Hepatocyte (in vitro differentiated cells): Measurements from ENCODE around the gene FGFR3. TPM values are rescaled to one million over a fixed set of nuclear protein-coding genes. Genes with fewer than 3 reads are reported as not detected.

Experiments
- DNase-seq: peaks from one replicate; pipeline ENCODE4 v3.0.0-alpha.2; 2016; ENCODE audit warnings: low spot score
- H2AFZ ChIP-seq: fragments of 200-600 bp; sonication (generic); 2 replicates; pipeline ENCODE4 v1.6.0; 2016; ENCODE audit warnings: antibody characterized with exemption, mild to moderate bottlenecking
- H3K27ac ChIP-seq: fragments of 200-600 bp; sonication (generic); 2 replicates; pipeline ENCODE4 v1.5.1; 2016; ENCODE audit warnings: mild to moderate bottlenecking
- H3K27me3 ChIP-seq: fragments of 200-600 bp; sonication (generic); 2 replicates; pipeline ENCODE4 v1.6.1; 2016
- H3K36me3 ChIP-seq: fragments of 200-600 bp; sonication (generic); replicated peaks from 2 replicates; pipeline ENCODE4 v1.5.1; 2016; ENCODE audit warnings: low read depth; ENCODE audit not compliant: insufficient read depth
- H3K4me1 ChIP-seq: fragments of 200-600 bp; sonication (generic); 2 replicates; pipeline ENCODE4 v1.5.1; 2016; ENCODE audit warnings: mild to moderate bottlenecking, moderate library complexity; ENCODE audit not compliant: insufficient read depth
- H3K4me2 ChIP-seq: fragments of 200-600 bp; sonication (generic); 2 replicates; pipeline ENCODE4 v1.6.0; 2016
- H3K4me3 ChIP-seq: fragments of 200-600 bp; sonication (generic); 2 replicates; pipeline ENCODE4 v1.5.1; 2016; ENCODE audit warnings: mild to moderate bottlenecking
- H3K79me2 ChIP-seq: fragments of 200-600 bp; sonication (generic); 2 replicates; pipeline ENCODE4 v1.6.0; 2017; ENCODE audit warnings: mild to moderate bottlenecking
- H3K9me2 ChIP-seq: fragments of 200-600 bp; sonication (generic); replicated peaks from 2 replicates; pipeline ENCODE4 v1.6.0; 2017; ENCODE audit warnings: mild to moderate bottlenecking; ENCODE audit not compliant: insufficient read depth
- H3K9me3 ChIP-seq: fragments of 200-600 bp; sonication (generic); 2 replicates; pipeline ENCODE4 v1.5.1; 2016; ENCODE audit warnings: low read depth, mild to moderate bottlenecking
- H4K20me1 ChIP-seq: fragments of 200-600 bp; sonication (generic); 2 replicates; pipeline ENCODE4 v1.6.0; 2016; ENCODE audit warnings: mild to moderate bottlenecking; ENCODE audit not compliant: insufficient read depth, poor library complexity, severe bottlenecking
- CTCF ChIP-seq: fragments of 200-600 bp; sonication (generic); IDR thresholded peaks from 2 replicates; pipeline ENCODE4 v1.5.1; 2016; ENCODE audit warnings: antibody characterized with exemption, mild to moderate bottlenecking; ENCODE audit not compliant: poor library complexity
- EZH2 ChIP-seq: fragments of 200-600 bp; sonication (generic); IDR thresholded peaks from 2 replicates; pipeline ENCODE4 v1.6.1; 2016; ENCODE audit warnings: antibody characterized with exemption, mild to moderate bottlenecking, borderline replicate concordance
- EZH2phosphoT487 ChIP-seq: fragments of 200-600 bp; sonication (generic); IDR thresholded peaks from one replicate; pipeline ENCODE4 v1.6.1; 2018; ENCODE audit warnings: antibody characterized with exemption, mild to moderate bottlenecking, low read depth, moderate library complexity; ENCODE audit not compliant: unreplicated experiment, severe bottlenecking
- WGBS: methylation state at CpG from one replicate; pipeline ENCODE4 v1.1.6; 2016; ENCODE audit warnings: low lambda C conversion rate; ENCODE audit errors: missing lambda C conversion rate; 5-methylcytosine and 5-hydroxymethylcytosine counted together
- polyA plus RNA-seq: library from polyadenylated mRNA; unstranded; fragments of >200 nt; fragmentation: Nextera tagmentation; extraction: Ambion mirVana; gene quantifications from 2 replicates; pipeline ENCODE4 v1.2.1, GENCODE V29; 2016
- total RNA-seq: library from RNA; depleted of rRNA; stranded (reverse); fragments of >200 nt; gene quantifications from 2 replicates; pipeline ENCODE4 v1.2.3, GENCODE V29; 2014

Gene FGFR3
- total and polyA plus RNA-seq, 2 experiments from 2014 or later = 82.0 to 99.8 TPM

DNA sequence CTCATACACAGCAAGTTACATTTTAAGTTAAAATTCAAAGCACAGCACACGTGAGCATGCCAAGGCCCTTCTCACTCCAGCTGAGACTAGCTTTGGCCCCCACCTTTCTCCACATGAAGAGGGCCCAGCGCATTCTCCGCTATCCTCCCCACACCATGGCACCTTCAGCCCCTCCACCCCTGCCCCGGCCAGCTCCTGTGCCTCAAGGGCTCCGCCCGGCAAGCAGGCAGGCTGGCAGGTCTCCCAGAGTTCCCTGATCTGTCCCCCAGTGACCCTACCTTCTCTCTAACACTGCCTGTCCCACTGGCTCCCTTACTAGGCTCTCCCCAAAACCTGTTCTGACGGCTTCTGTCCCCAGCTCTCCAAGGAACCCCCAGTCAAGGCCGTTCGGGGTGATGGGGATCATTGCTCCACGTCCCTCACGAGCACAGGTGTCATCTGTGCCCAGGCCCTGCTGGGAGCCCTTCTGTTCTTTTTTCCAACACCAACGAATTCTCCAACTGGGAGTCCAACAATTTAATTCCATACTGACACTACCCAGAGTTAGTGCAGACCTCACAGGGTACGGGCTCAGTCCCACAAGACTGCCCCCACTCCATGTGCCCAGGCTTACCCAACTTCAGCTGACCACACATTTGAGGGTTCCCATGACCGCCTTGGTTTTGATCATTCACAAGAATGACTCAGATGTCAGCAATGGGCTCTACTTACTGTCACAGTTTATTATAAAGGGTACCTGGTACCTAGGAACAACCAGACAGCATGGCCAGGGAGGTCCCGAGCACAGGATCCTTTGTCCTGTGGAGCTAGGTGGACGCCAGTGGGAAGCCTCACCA lies 58.7 kb downstream of the FGFR3 start:
- Histone ChIP-seq H3K9me3 (no peaks in the 10 kb centered on the region), H3K4me1 (peaks cover 4% of the 10 kb centered on the region), H4K20me1 (peaks cover 27% of the 10 kb centered on the region), H3K27ac (no peak overlapping the region), H3K4me2 (no peak overlapping the region), H3K9me2 (no peaks in the 10 kb centered on the region), H3K4me3 (no peak overlapping the region), H3K36me3 (no peaks in the 10 kb centered on the region), H2AFZ (no peak overlapping the region), H3K27me3 (no peaks in the 10 kb centered on the region), H3K79me2 (peaks cover 74% of the 10 kb centered on the region)
- TF ChIP-seq CTCF (no peak), EZH2phosphoT487 (no peak), EZH2 (no peak)
- 96% methylated on average over 16 of the region's 16 CpGs for WGBS
- no peak for DNase-seq

DNA sequence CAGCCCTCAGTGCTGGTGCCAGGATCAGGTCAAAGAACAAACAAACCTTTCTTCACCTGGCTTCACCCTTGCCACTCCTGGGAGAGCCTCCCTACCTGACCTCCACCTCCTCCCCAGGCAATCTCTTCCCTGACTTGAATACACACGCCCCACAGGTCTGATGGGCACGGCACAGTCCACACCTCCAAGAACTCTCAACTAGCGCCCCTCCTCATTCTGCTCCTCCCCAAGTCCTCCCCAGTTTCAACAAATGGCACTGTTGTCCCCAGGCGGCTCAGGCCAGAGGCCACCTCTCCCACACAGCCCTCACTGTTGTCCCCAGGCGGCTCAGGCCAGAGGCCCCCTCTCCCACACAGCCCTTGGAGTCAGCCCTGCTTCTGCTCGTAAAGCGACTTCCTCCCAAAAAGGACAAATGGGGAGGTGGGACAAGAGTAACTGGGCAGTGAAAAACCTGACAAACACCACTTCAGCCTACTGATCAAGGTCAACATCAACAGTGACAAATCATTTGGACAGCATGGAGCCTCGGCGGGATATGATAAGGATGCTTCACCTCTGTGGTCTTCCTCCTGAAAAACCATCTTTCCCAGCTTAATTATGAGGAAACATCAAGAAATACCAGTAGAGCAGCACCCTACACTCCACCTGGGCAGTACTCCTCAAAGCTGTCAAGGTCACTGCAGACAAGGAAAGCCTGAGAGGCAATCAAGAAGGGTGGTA lies 60.0 kb downstream of the FGFR3 start:
- H3K4me3 ChIP-seq = no peak overlapping the region
- no peak overlapping the region for H3K27ac ChIP-seq
- H3K79me2 ChIP-seq = peaks cover 75% of the 10 kb centered on the region
- peaks cover 15% of the 10 kb centered on the region for H3K4me1 ChIP-seq
- TF ChIP-seq EZH2 (no peak), EZH2phosphoT487 (no peak), CTCF (no peak)
- H2AFZ ChIP-seq = no peak overlapping the region
- H3K9me2 ChIP-seq = no peaks in the 10 kb centered on the region
- H4K20me1 ChIP-seq = peaks cover 27% of the 10 kb centered on the region
- H3K36me3 ChIP-seq = no peaks in the 10 kb centered on the region
- WGBS = 90% methylated on average over 9 of the region's 9 CpGs
- no peaks in the 10 kb centered on the region for H3K9me3 ChIP-seq
- no peaks in the 10 kb centered on the region for H3K27me3 ChIP-seq
- DNase-seq = no peak
- no peak overlapping the region for H3K4me2 ChIP-seq

DNA sequence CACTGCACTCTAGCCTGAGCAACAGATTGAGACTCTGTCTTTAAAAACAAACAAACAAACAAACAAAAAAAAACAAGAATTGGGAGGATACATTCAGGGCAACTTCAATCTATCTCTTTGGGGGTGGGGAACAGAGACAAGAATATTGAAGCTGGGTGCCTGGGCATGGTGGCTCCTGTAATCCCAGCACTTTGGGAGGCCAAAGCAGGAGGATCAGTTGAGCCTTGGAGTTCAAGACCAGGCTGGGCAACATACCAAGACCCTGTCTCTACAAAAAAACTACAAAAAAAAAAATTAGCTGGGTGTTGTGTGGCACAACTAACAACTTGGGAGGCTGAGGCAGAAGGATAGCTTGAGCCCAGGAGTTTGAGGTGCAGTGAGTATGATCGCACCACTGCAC lies 61.7 kb downstream of the FGFR3 start:
- H3K79me2 ChIP-seq = peaks cover 67% of the 10 kb centered on the region
- peaks cover 22% of the 10 kb centered on the region for H3K4me1 ChIP-seq
- no peak for TF ChIP-seq EZH2
- peak overlapping the region; percentile 69 for H2AFZ ChIP-seq
- H3K4me2 ChIP-seq = peak overlapping the region; percentile 82
- peak overlapping the region; percentile 87 for H3K27ac ChIP-seq
- no peak for DNase-seq
- H3K9me2 ChIP-seq = no peaks in the 10 kb centered on the region
- H3K27me3 ChIP-seq = no peaks in the 10 kb centered on the region
- H3K36me3 ChIP-seq = no peaks in the 10 kb centered on the region
- no peaks in the 10 kb centered on the region for H3K9me3 ChIP-seq
- peak overlapping the region; percentile 89 for H3K4me3 ChIP-seq
- 65% methylated on average over 1 of the region's 1 CpG for WGBS
- peaks cover 24% of the 10 kb centered on the region for H4K20me1 ChIP-seq
